Smooth muscle cell (in vitro differentiated cells): Measurements from ENCODE around the gene IRF4. TPM values are rescaled to one million over a fixed set of nuclear protein-coding genes. Genes with fewer than 3 reads are reported as not detected.
"Not testable (repeated sequence)": the region's sequence is repeated elsewhere in the genome, so short reads cannot be mapped to it uniquely, and the experiment has no call there.

Source experiments
- DNase-seq: peaks from one replicate; lab custom pipeline; 2025; ENCODE audit not compliant: unreplicated experiment; lab: John Stamatoyannopoulos, UW
- H2AFZ ChIP-seq: fragments of 200-600 bp; sonication (generic); 2 replicates; pipeline ENCODE4 v1.6.0; 2016; ENCODE audit warnings: antibody characterized with exemption, low read depth, mild to moderate bottlenecking
- H3F3A ChIP-seq: fragments of 200-600 bp; sonication (generic); 2 replicates; pipeline ENCODE4 v1.6.0; 2017; ENCODE audit warnings: antibody characterized with exemption, low read depth
- H3K27ac ChIP-seq: fragments of 200-600 bp; sonication (generic); 2 replicates; pipeline ENCODE4 v1.5.1; 2016; ENCODE audit warnings: low read depth, mild to moderate bottlenecking
- H3K27me3 ChIP-seq: fragments of 200-600 bp; sonication (generic); 2 replicates; pipeline ENCODE4 v1.6.1; 2016; ENCODE audit warnings: low read depth, mild to moderate bottlenecking
- H3K36me3 ChIP-seq: fragments of 200-600 bp; sonication (generic); 2 replicates; pipeline ENCODE4 v1.5.1; 2016; ENCODE audit warnings: low read depth
- H3K4me1 ChIP-seq: fragments of 200-600 bp; sonication (generic); 2 replicates; pipeline ENCODE4 v1.5.1; 2016; ENCODE audit warnings: low read depth
- H3K4me2 ChIP-seq: fragments of 200-600 bp; sonication (generic); 2 replicates; pipeline ENCODE4 v1.6.0; 2016; ENCODE audit warnings: mild to moderate bottlenecking
- H3K4me3 ChIP-seq: fragments of 200-600 bp; sonication (generic); 2 replicates; pipeline ENCODE4 v1.5.1; 2016; ENCODE audit warnings: mild to moderate bottlenecking
- H3K79me2 ChIP-seq: fragments of 200-600 bp; sonication (generic); 2 replicates; pipeline ENCODE4 v1.6.0; 2016; ENCODE audit warnings: low read depth, mild to moderate bottlenecking
- H3K9ac ChIP-seq: fragments of 200-600 bp; sonication (generic); 2 replicates; pipeline ENCODE4 v1.6.0; 2016; ENCODE audit warnings: low read depth
- H3K9me3 ChIP-seq: fragments of 200-600 bp; sonication (generic); replicated peaks from 2 replicates; pipeline ENCODE4 v1.5.1; 2016; ENCODE audit warnings: low read depth
- H4K20me1 ChIP-seq: fragments of 200-600 bp; sonication (generic); 2 replicates; pipeline ENCODE4 v1.6.0; 2016; ENCODE audit warnings: low read depth
- CTCF ChIP-seq: fragments of 200-600 bp; sonication (generic); IDR thresholded peaks from 2 replicates; pipeline ENCODE4 v1.5.1; 2017; ENCODE audit warnings: borderline replicate concordance, mild to moderate bottlenecking, antibody characterized with exemption; ENCODE audit not compliant: insufficient read depth, poor library complexity, severe bottlenecking
- WGBS: methylation state at CpG from one replicate; pipeline ENCODE4 v1.1.7; 2016; ENCODE audit warnings: low lambda C conversion rate; 5-methylcytosine and 5-hydroxymethylcytosine counted together
- polyA plus RNA-seq: library from polyadenylated mRNA; unstranded; fragments of >200 nt; fragmentation: Nextera tagmentation; extraction: Ambion mirVana; gene quantifications from 2 replicates; pipeline ENCODE4 v1.2.1, GENCODE V29; 2016
- total RNA-seq: library from RNA; depleted of rRNA; stranded (reverse); fragments of >200 nt; gene quantifications from 2 replicates; pipeline ENCODE4 v1.2.3, GENCODE V29; 2014

Gene IRF4
- total and polyA plus RNA-seq, 2 experiments from 2014 or later: 0.04 TPM; not detected in 1

- H4K20me1 ChIP-seq: no peaks in the 10 kb centered on the region
- no peak overlapping the region for H3K9ac ChIP-seq
- no peak overlapping the region for H2AFZ ChIP-seq
- no peak overlapping the region for H3K4me3 ChIP-seq
- H3K27ac ChIP-seq: no peak overlapping the region
- 91% methylated on average over 17 of the region's 27 CpGs for WGBS
- H3K79me2 ChIP-seq: no peaks in the 10 kb centered on the region
- DNase-seq: no peak
- H3K4me2 ChIP-seq: no peak overlapping the region
- no peaks in the 10 kb centered on the region for H3F3A ChIP-seq
- no peak for TF ChIP-seq CTCF
- H3K27me3 ChIP-seq: no peaks in the 10 kb centered on the region
- no peaks in the 10 kb centered on the region for H3K9me3 ChIP-seq
- no peaks in the 10 kb centered on the region for H3K4me1 ChIP-seq
- H3K36me3 ChIP-seq: no peaks in the 10 kb centered on the region
These were observed 33.3 kb downstream of the IRF4 start for GRCh38 chr6:424741-425417.

GRCh38 chr6:425418-425788 is 33.9 kb downstream of the IRF4 start:
- not testable (repeated sequence) for H3K4me3 ChIP-seq, H3K4me2 ChIP-seq, H4K20me1 ChIP-seq, H3K27me3 ChIP-seq, DNase-seq, H3K9me3 ChIP-seq, H3K9ac ChIP-seq, H3K27ac ChIP-seq, H3K4me1 ChIP-seq, H2AFZ ChIP-seq, H3K36me3 ChIP-seq, H3K79me2 ChIP-seq, H3F3A ChIP-seq
- WGBS: 75% methylated on average over 7 of the region's 7 CpGs

- H3K4me3 ChIP-seq, H3K36me3 ChIP-seq, H4K20me1 ChIP-seq, DNase-seq, H3K9ac ChIP-seq, H3K4me1 ChIP-seq, H3K79me2 ChIP-seq, H3K27ac ChIP-seq, H3K27me3 ChIP-seq, H3K9me3 ChIP-seq, H3F3A ChIP-seq, H2AFZ ChIP-seq, H3K4me2 ChIP-seq: not testable (repeated sequence)
- 96% methylated on average over 38 of the region's 45 CpGs for WGBS
These were observed 34.7 kb downstream of the IRF4 start for GRCh38 chr6:426198-426738.

GRCh38 chr6:428047-428603 is 36.6 kb downstream of the IRF4 start:
- Histone ChIP-seq H3K27ac (no peak overlapping the region), H3K36me3 (no peaks in the 10 kb centered on the region), H3K4me2 (no peak overlapping the region), H3K27me3 (no peaks in the 10 kb centered on the region), H3K9me3 (no peaks in the 10 kb centered on the region), H3K79me2 (no peaks in the 10 kb centered on the region), H3F3A (no peaks in the 10 kb centered on the region), H3K4me3 (no peak overlapping the region), H4K20me1 (no peaks in the 10 kb centered on the region), H3K9ac (no peak overlapping the region), H3K4me1 (no peaks in the 10 kb centered on the region), H2AFZ (no peak overlapping the region)
- TF ChIP-seq CTCF: no peak
- WGBS: 87% methylated on average over 11 of the region's 11 CpGs
- DNase-seq: no peak
